ENCODE measurements around the gene ZNF724. TPM values are rescaled to one million over a fixed set of nuclear protein-coding genes. Genes with fewer than 3 reads are reported as not detected.

The ZNF724 gene
- total and polyA plus RNA-seq, 2 of the 8 experiments (the other 6 are each of a cell fraction or from before 2014, with no cell fraction given): 8.7 to 67.2 TPM

DNA sequence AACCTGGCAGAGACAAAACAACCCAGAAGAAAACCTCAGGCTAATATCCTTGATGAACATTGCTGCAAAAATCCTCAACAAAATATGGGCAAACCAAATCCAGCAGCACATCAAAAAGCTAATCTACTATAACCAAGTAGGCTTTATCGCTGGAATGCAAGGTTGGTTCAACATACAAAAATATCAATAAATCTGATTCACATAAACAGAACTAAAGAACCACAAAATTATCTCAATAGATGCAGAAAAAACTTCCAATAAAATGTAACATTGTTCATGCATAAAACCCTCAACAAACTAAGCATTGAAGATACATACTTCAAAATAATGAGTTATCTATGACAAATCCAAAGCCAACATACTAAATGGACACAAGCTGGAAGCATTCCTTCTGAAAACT lies 8.8 kb downstream of the ZNF724 start (continued):
- no peak for TF ChIP-seq RXRA (IDR thresholded peaks at IDR 0.05; ENCODE audit: insufficient read depth, low read depth, low read length)
- TF ChIP-seq BCL11A (IDR thresholded peaks at IDR 0.05; ENCODE audit: low read depth in 2 of 2, low read length in 2 of 2): no peak
- TF ChIP-seq, protein P1, sequence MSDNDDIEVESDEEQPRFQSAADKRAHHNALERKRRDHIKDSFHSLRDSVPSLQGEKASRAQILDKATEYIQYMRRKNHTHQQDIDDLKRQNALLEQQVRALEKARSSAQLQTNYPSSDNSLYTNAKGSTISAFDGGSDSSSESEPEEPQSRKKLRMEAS (IDR thresholded peaks at IDR 0.05): no peak

Measured in H1 (cell line).